NCI-H2081 treated with DMSO at 0.1 percent for 48 hours (cell line): Measurements from ENCODE around the gene SPRR1A.
"Not testable (repeated sequence)": the region's sequence is repeated elsewhere in the genome, so short reads cannot be mapped to it uniquely, and the experiment has no call there.

Experiments used
- DNase-seq: peaks from one replicate; lab custom pipeline; 2025; lab: John Stamatoyannopoulos, UW

Gene SPRR1A

GRCh38 chr1:152972196-152972886 lies 11.5 kb upstream of the SPRR1A start:
- no peak for DNase-seq

GRCh38 chr1:152976688-152977087 lies 7.2 kb upstream of the SPRR1A start:
- no peak for DNase-seq

GRCh38 chr1:152977614-152978013 lies 6.3 kb upstream of the SPRR1A start:
- DNase-seq: no peak

- DNase-seq: no peak
Measured at GRCh38 chr1:152980676-152981075, 3.2 kb upstream of the SPRR1A start.

GRCh38 chr1:152981146-152981871 lies 2.6 kb upstream of the SPRR1A start:
- DNase-seq: no peak

- no peak for DNase-seq
Measured at GRCh38 chr1:152982076-152982475, 1.8 kb upstream of the SPRR1A start.

GRCh38 chr1:152983234-152983633 lies 647 bp upstream of the SPRR1A start:
- DNase-seq: no peak

GRCh38 chr1:152986578-152986977 lies 2.7 kb downstream of the SPRR1A start:
- no peak for DNase-seq

- no peak for DNase-seq
Measured at GRCh38 chr1:152993186-152993585, 9.3 kb downstream of the SPRR1A start.

GRCh38 chr1:152995842-152996241 lies 12.0 kb downstream of the SPRR1A start:
- DNase-seq: no peak

GRCh38 chr1:152996633-152997400 lies 12.9 kb downstream of the SPRR1A start:
- no peak for DNase-seq

GRCh38 chr1:152997901-152998300 lies 14.0 kb downstream of the SPRR1A start:
- DNase-seq: no peak

- DNase-seq: no peak
Measured at GRCh38 chr1:152998476-152998875, 14.6 kb downstream of the SPRR1A start.

- no peak for DNase-seq
Measured at GRCh38 chr1:152999818-153000217, 15.9 kb downstream of the SPRR1A start.

GRCh38 chr1:153000294-153000693 lies 16.4 kb downstream of the SPRR1A start:
- DNase-seq: no peak

GRCh38 chr1:153001382-153001781 lies 17.5 kb downstream of the SPRR1A start, which contains the start of gene SPRR3:
TSS of gene SPRR3 (plus strand) at chr1:153001749. CDS start at chr1:153003021, 1,272 bp downstream.
- no peak for DNase-seq

- not testable (repeated sequence) for DNase-seq
Measured at GRCh38 chr1:153011235-153011758, 27.4 kb downstream of the SPRR1A start.

- DNase-seq: not testable (repeated sequence)
Measured at GRCh38 chr1:153021829-153022228, 37.9 kb downstream of the SPRR1A start.

- not testable (repeated sequence) for DNase-seq
Measured at GRCh38 chr1:153022340-153022739, 38.5 kb downstream of the SPRR1A start.

- DNase-seq: no peak
Measured at GRCh38 chr1:153023109-153023508, 39.2 kb downstream of the SPRR1A start.

GRCh38 chr1:153024413-153024812 lies 40.5 kb downstream of the SPRR1A start:
- no peak for DNase-seq

GRCh38 chr1:153025797-153026196 lies 41.9 kb downstream of the SPRR1A start:
- no peak for DNase-seq
